T-helper 1 cell treated with Interleukin-12 subunit alpha and Interleukin-12 subunit beta and Interleukin-4 antibody, amounts not matched to agents 30 ng/mL and 1 ng/mL, for 36 hours (primary cell): Measurements from ENCODE around the gene ABLIM2. TPM values are rescaled to one million over a fixed set of nuclear protein-coding genes. Genes with fewer than 3 reads are reported as not detected.

Experiments
- intact Hi-C: fragments of 100-400 bp; cut with micrococcal nuclease; formaldehyde crosslinking; loops from one replicate; pipeline ENCODE4 v1.15.1; 2024
- total RNA-seq: library from RNA; stranded (reverse); gene quantifications from 2 replicates; pipeline ENCODE4 v1.2.3, GENCODE V29; 2022

Gene ABLIM2
- total RNA-seq, 1 donor from 2014 or later: 0.51 TPM

- intact Hi-C loops: loop anchor here (1.0 to 2.0 kb wide), 4 partner anchors 15 to 226 kb away; partner anchors contain the start of gene ABLIM2
Measured at GRCh38 chr4:8177552-8177951, 18.9 kb upstream of the ABLIM2 start.

- intact Hi-C loops: loop anchor here (1.0 to 2.0 kb wide), 5 partner anchors 16 to 227 kb away; partner anchors contain the start of gene ABLIM2
Measured at GRCh38 chr4:8176547-8177399, 18.2 kb upstream of the ABLIM2 start.

GRCh38 chr4:8175686-8176085, 17.1 kb upstream of the ABLIM2 start:
- intact Hi-C loops: loop anchor here (1.0 to 2.0 kb wide), 3 partner anchors 17 to 67 kb away; partner anchors contain the start of gene ABLIM2

- intact Hi-C loops: no loop called here
Measured at GRCh38 chr4:8174970-8175369, 16.4 kb upstream of the ABLIM2 start.

GRCh38 chr4:8173492-8174242, 15.1 kb upstream of the ABLIM2 start:
- intact Hi-C loops: no loop called here

- intact Hi-C loops: no loop called here
Measured at GRCh38 chr4:8171984-8172924, 13.6 kb upstream of the ABLIM2 start.

GRCh38 chr4:8171266-8171665, 12.7 kb upstream of the ABLIM2 start:
- intact Hi-C loops: no loop called here

DNA sequence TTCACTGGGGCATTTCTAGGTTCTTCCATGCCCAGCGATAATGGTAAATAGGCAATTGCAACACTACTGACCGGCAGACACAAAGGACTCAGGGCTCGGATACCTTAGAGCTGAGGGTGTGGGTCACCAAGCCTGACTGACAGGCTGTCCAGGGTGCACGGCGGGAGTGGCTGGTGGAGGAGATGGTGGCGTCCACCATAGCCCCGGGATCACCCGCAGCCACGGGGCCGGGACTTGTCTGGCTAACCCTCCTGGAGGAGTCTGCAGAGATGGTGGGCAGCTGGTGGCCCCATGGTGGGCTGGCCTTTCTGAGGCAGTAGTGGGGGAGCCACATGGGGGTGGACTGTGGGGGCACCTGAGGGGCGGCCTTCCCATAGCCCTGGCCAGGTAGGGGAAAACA, 11.7 kb upstream of the ABLIM2 start:
- intact Hi-C loops: no loop called here

DNA sequence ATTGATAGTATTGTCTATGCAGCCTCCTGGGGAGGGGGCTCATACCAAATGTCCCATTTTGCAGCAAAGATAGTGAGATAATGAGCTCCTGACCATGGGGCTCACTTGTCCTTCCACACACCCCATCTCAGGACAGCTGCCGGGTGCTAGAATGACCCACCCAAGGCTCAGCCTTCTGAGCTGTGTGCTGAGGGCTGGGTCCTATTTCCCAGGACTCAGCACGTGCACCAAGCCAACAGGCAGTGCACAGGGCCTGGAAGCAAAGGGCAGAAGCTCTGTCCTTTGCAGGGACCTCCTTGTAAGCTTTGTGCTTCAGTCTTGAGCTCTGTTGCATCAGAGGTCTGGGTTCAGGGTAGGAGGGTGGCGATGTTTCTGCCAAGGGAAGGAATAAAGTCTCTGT, 11.2 kb upstream of the ABLIM2 start:
- intact Hi-C loops: no loop called here

DNA sequence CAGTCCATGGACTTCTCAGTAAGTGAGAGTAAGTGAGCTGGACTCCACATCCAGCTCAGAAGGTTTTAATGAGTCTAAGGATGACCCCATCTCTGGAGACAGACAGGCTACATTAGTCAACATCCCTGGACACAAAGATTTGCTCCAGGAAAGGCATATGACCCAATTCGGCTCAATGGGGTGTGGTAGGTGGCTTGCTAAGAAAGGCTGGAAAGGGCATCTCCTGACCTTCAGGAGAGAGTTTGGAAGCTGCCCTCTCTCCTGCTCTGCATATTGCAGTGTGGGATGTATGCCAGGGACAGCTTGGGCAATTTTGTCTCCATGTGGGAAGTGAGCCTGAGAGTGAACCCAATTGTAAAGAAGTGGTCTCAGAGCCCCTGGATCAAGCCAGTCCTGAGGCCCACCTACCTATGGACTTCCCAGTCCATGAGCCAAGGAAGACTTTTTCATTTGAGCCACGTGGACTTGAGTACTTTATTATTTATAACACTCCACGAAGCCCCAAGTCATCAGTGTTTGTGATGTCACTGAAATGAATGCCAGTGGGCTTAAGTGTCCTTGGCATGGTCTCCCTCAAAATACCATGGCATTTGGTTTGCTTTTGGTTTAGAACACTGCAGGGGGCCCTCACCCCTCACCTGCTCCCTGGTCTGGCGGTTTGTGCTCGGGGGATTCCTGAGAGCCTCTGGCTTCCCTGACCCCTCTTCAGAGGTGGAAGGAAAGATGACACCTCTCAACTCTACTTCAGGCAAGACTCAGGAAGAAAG, 10.4 kb upstream of the ABLIM2 start:
- intact Hi-C loops: no loop called here

DNA sequence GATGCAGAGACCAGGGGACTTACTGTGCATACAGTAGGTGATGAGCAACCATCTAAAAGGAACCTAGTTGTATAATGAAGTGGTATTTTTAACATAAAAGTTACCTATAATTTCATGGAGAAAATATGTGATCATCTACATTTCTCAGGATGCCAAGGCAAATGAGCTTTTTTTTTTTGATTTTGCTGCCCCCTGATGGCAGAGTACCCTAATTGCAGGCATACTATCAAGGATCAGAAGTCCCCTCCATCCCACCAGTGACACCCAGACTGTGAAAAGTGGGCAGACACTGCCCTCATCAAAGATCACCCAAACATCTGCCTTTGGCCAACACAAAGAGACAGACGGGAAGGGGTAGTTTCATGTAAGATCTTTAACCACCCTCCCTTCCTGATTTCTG, 9.6 kb upstream of the ABLIM2 start:
- intact Hi-C loops: no loop called here

DNA sequence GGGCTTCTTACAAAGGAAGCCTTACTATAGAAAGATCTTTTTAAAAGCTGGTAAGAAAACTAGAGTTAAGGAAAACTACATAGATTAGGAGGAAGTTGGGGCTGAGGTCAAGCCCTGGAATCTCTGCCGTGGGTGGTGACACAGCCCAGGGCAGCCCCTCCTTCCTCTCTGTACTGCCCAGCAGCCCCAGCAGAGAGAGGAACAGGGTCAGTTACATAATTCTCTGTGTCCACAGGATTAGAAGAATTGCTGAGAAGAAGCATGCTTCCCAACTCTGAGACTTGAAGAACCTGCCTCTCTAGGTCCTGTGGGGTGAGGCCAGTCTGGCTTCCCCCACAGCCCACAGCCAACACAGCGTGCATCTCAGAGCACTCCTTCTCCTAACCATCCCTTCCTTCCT, 9.2 kb upstream of the ABLIM2 start:
- intact Hi-C loops: no loop called here

GRCh38 chr4:8167291-8167690, 8.7 kb upstream of the ABLIM2 start:
- intact Hi-C loops: no loop called here

GRCh38 chr4:8165374-8165896, 6.8 kb upstream of the ABLIM2 start:
- intact Hi-C loops: no loop called here

DNA sequence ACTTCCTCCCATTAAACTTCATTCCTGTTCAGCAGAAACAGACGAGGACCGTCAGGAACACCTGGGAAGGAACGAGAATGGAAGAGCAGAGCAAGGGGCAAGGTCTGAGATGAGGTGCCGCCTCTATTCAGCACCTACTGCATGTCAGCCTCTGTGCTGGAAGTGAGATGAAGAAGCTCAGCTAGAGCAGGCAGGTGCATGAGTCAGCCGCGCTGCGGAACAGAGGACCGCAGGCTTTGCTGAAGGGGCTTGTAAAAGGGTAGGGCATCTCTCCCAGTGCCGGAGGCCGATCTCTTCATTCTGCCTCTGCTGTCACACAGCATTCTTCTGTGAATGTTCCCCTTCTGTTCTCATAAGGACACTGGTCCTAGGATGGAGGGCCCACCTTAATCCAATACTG, 6.1 kb upstream of the ABLIM2 start:
- intact Hi-C loops: no loop called here

- intact Hi-C loops: no loop called here
Measured at GRCh38 chr4:8164194-8164565, 5.6 kb upstream of the ABLIM2 start.

- intact Hi-C loops: no loop called here
Measured at GRCh38 chr4:8163436-8164193, 5.0 kb upstream of the ABLIM2 start.

- intact Hi-C loops: no loop called here
Measured at GRCh38 chr4:8163026-8163425, 4.4 kb upstream of the ABLIM2 start.

GRCh38 chr4:8162625-8163024, 4.0 kb upstream of the ABLIM2 start:
- intact Hi-C loops: no loop called here

DNA sequence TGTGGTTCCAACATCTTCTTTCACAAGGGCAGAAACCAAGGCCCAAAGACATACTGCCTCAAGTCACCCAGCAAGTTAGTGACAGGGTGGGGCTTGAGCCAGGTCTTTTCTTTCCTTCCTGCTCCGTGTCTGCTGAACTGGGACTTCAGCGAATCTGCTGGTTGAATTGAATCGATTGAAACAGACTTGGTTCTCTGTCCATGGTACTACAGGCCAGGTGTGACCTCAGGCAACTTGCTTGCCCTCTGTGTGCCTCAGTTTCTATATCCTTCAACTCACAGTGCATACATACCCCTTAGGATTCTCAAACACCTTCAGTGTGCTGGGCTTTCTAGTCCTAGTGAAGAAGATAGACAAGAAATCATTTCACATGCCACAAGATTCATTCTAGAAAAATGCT, 2.0 kb upstream of the ABLIM2 start:
- intact Hi-C loops: no loop called here
